Islet precursor cell (in vitro differentiated cells): ENCODE data around the gene KIF1A.
"Not testable (repeated sequence)": the region's sequence is repeated elsewhere in the genome, so short reads cannot be mapped to it uniquely, and the experiment has no call there.

Source experiments
- DNase-seq: peaks from one replicate; pipeline ENCODE4 v3.0.0-alpha.2; 2018

The KIF1A gene

DNA sequence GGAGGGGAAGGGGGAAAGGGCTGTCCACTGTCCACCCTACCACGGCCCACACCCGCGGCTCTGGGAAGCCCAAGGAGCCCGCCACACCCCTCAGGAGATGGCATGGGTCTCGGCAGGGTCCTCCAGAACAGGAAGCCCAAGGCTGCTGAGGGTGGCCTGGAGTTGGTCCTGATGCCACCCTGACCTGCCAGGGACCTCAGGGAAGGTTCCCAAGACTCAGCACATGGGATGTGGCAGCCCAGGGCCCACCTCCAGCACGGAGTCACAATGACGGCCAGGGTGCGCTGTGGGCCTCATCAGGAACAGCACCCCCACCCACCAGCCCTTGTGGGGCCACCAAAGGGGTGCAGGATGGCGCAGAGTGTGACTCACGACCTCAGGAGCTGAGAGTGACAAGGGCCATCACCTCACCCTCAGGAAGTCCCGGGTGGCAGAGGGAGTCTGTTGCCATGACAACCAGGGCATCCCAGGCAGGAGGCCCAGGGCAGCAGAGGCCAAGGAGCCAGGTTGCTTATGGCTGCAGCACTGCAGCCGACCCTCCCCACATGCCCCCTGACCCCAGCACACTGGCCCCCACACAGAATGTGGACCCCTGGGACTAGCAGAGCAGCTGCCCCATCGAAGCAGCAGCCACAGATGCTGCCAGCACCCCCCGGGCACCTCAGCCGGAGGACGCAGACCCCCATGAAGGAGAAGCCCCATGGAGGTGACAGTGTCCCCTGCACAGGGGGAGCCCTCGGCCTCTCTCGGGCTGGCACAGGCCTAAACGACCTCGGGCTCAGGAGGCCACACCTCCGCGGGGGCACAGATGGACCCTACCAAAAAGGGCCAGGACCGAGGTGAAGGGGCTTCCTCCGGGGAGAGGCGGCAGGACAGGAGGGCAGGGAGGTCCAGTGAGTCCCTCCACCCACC lies 34.3 kb downstream of the KIF1A start:
- DNase-seq = no peak

- DNase-seq = no peak
Measured at GRCh38 chr2:240784629-240785423, 35.2 kb downstream of the KIF1A start.

- DNase-seq = no peak
Measured at GRCh38 chr2:240783819-240784621, 36.0 kb downstream of the KIF1A start.

GRCh38 chr2:240782886-240783818 lies 36.9 kb downstream of the KIF1A start:
- no peak for DNase-seq

DNA sequence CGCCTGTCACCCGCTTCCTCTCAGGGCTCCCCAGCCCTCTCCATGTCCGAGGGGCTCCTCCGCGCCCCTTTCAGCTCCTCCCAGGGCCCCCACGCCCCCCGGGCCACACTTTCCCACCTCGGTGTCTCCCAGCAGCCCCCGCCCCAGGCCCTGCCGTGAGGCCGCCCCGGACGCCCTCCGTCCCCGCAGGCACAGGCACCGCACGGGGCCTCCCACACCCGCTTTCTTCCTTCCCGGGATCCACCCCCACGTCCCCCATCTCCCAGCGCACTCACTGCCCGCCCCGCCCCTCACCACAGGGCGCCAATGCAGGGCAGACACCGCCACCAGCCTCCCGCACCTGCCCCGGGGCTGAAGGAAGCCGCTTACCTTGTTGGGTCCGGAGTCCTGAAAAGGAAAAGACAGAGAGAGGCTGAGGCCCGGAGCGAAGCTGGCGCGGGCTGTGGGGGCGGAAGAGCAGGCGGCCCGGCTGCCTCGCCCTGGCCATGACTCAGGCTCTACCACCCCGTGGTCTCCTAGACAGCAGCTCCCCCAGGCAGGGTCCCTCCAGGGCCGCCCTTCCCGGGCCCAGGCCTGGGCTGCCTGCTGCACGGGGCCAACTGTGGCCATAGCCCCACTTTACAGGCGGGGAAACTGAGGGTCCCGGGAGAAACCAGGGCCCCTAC lies 37.7 kb downstream of the KIF1A start:
- DNase-seq = no peak

- DNase-seq = no peak
Measured at GRCh38 chr2:240781471-240782220, 38.4 kb downstream of the KIF1A start.

DNA sequence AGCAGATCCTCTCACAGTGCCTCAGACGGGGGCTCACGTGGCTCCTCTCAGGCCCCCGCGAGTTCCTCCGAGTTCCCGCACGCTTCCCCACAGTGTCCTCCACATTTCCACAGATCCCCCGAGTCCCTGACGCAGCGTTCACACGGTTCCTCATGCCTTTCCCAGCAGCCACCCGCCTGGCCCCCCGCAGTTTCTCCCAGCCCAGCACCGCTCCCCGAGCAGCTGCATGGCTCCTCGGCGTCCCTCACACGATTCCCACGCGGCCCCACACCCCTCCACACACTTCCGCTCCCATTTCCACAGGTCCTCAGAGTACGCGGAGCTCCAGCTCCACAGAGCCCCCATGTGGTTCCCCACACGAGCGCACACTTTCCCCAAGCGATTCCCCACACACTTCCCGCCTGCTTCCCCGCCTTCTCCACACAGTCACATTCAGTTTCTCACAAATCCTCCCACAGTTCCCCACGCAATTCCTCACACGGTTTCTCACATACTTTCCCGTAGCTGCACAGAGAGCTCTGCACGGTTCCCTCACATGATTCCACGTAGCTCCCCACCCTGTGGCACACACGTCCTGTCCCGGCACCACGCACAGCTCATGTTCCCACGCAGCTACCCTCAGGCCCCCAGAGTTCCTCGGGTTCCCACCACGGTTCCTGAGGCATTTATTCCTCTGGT lies 39.9 kb downstream of the KIF1A start:
- DNase-seq = no peak

DNA sequence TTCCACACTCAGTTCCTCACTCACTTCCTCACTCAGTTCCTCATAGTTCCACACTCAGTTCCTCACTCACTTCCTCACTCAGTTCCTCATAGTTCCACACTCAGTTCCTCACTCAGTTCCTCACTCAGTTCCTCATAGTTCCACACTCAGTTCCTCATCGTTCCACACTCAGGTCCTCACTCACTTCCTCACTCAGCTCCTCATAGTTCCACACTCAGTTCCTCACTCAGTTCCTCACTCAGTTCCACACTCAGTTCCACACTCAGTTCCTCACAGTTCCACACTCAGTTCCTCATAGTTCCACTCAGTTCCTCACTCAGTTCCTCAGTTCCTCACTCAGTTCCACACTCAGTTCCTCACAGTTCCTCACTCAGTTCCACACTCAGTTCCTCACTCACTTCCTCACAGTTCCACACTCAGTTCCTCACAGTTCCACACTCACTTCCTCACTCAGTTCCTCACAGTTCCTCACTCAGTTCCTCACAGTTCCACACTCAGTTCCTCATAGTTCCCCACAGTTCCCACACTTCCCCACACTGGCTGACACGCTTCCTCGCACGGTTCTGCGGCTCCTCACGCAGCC lies 40.7 kb downstream of the KIF1A start:
- not testable (repeated sequence) for DNase-seq

DNA sequence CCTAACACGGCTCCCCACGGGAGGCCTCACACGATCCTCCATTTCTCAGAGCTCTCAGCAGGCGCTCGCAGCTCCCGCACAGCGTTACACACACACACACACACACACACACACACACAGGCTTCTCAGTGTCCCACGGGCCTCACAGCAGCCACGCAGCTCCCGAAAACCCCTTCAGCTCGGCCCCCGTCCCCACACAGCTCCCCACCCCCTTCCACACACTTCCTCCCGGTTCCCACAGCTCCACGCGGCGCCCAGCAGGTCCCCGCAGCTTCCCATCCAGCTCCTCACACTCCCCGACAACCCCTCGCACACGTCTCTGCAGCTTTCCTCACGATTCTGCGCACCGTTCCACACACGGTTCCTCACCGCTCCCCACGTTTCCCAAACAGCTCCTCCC lies 41.6 kb downstream of the KIF1A start:
- no peak for DNase-seq

DNA sequence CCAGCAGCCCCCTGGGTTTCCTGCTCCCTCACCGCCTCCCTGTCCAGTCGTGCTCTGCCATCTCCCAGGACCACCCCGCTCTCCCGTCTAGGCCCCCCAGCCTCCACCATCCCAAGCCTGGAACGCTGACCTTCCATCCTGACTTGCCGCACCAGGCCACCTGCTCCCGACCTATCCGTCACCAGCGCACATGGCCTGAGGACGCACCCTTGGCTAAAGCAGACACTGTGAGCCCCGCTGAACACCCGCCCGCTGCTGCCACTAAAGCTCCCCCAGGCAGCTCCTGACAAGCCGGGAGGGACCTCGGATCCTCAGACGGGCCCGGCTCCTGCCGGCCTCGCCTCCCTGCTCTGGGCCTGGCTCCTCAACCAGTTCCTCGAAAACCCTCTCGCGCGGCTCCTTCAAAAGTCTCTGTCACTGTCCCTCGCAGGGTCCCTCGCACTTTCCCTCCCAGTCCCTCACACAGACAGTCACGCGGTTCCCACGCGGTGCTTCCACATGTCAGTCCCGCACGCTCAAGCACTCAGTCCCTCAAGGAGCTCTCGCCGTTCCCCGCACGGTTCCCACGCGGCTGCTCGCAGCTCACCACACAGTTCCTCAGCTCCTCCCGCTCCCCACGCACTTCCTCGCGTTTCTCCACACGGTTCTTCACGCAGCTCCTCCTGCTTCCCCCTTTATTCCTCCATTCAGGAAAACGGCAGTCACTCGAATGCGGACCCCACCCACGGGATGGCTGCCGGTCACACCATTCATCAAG lies 42.4 kb downstream of the KIF1A start:
- DNase-seq = no peak

DNA sequence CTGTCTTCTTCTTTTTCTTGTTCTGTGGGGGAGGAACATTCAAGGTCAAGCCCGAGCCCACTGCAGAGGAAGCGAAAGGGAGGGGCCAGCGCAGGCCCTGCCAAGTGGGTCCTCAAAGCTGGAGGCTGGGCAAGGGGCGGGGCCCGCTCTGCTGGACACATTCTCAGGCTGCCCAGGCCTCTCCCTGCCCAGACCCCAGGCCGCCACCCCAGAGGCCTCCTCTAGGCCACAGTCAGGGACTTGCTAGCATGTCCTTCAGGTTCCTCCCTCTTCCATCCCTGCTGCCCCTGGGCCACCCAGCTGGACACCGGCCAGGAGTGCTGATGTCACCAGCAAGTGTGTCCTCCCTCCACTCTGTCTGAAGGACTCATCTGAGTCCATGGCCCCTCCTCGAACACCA lies 44.1 kb downstream of the KIF1A start:
- no peak for DNase-seq

DNA sequence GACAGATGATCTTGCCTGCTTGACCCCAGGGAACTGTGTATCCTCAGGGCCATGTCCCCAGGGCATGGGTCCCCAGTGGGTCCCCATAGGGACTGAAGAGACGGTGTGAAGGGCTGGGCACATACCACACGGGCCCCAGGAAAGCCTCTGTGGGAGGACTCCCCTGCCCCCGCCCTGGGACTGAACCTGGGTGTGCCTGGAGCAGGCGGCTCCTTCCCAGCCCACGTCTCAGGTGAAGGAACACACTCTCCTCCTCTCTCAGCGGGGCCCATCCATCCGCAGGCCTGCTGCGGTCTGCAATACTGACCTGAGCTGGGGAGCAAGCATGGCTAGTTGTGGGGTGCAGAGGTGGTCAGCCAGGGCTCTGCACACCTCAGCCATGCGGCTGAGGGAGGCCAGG lies 45.2 kb downstream of the KIF1A start:
- DNase-seq = no peak

GRCh38 chr2:240769096-240769495 lies 50.9 kb downstream of the KIF1A start:
- DNase-seq = no peak

DNA sequence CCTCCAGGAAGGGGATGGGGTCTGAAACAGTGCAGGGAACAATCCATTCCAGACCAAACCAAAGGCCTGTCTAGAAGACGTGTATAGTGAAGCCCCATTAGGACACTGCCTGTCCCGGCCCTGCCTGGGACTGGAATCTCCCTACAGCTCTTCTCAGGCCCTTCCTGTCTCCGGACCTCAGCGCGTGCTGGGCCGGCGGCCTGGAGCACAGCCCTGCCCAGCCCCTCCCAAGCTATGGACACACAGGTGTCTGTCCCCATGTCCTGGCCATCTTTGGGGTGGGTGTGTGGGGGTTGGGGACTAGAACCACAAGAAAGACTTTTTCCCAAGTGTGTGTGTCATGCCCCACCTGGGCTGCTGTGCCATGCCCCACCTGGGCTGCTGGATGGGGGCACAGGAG lies 51.8 kb downstream of the KIF1A start:
- no peak for DNase-seq

DNA sequence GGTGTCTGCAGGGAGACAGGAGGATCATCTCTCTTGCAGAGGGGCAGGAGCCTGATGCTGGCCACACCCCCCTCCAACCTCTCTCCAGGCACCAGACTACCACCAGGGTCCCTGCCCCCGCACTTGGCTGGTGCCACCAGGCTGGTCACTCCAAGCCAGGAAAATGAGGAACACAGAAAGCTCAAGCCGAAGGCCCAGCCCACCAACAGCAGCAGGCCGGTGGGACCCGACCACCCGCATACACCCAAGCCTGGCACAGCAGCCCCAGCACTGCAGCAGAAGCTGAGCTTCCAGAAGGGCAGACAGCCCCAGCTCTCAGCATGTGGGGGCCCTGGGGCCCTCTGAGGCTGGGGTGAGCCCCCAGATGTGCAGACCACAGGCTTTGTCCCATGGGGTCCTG lies 52.7 kb downstream of the KIF1A start:
- no peak for DNase-seq

GRCh38 chr2:240766072-240766471 lies 53.9 kb downstream of the KIF1A start:
- no peak for DNase-seq

- no peak for DNase-seq
Measured at GRCh38 chr2:240765007-240765406, 55.0 kb downstream of the KIF1A start.

- DNase-seq = no peak
Measured at GRCh38 chr2:240764605-240765004, 55.4 kb downstream of the KIF1A start.

- no peak for DNase-seq
Measured at GRCh38 chr2:240762971-240763370, 57.0 kb downstream of the KIF1A start.
